Activated T-cell treated with anti-CD3 and anti-CD28 coated beads for 48 hours (primary cell): ENCODE results near the gene FIG4.
"Not testable (repeated sequence)": the region's sequence is repeated elsewhere in the genome, so short reads cannot be mapped to it uniquely, and the experiment has no call there.

ENCODE experiments used
- DNase-seq: peaks from one replicate; pipeline ENCODE4 v3.0.0-alpha.2; 2020; ENCODE audit warnings: low read depth

The FIG4 gene

DNA sequence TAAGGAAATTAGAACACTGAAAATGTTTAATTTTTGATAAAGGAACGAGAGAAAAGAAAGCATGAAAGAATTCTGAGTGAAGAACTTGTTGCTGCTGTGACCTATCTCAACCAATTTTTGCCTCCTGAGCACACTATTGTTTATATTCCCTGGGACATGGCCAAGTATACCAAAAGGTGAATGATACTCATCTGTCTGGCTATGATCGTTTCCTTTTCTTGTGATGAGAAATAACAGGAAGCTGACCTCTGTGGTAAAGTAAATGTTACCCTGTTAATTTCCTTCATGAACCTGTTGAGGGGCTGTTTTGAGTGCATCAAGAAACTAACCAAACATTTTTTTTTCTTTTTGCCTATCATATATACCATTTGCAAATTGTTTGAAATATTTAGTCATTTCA, 69.1 kb downstream of the FIG4 start:
- DNase-seq = no peak

- DNase-seq = no peak
Measured at GRCh38 chr6:109762166-109762565, 71.1 kb downstream of the FIG4 start.

DNA sequence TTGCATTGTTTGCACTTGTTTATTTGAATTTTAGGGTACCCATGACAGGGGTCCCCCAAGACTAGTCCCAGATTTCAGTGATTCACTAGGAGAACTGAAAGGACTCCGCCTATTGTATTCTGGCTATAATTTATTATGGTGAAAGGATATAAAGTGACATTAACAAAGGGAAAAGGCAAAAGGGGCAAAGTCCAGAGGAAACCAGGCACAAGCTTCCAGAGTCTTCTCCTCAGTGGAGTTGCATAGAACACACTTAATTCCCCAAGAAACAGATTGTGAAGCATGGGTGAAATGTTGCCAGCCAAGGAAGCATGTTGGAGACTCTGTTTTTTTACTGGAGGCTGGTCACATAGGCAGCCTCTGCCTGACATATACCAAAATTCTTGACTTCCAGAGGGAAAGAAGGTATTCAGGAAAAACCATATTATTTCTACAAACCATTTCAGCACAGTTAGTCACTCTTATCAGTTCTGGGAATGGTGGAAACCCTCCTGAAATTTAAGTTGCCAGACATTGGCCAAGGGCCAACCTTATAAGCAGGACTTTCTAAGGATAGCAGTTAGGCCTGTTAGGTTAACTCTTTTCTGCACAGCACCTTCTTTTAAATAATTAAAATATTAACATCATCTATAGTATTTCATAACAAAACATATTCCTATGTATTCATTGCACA, 71.8 kb downstream of the FIG4 start:
- DNase-seq = no peak

DNA sequence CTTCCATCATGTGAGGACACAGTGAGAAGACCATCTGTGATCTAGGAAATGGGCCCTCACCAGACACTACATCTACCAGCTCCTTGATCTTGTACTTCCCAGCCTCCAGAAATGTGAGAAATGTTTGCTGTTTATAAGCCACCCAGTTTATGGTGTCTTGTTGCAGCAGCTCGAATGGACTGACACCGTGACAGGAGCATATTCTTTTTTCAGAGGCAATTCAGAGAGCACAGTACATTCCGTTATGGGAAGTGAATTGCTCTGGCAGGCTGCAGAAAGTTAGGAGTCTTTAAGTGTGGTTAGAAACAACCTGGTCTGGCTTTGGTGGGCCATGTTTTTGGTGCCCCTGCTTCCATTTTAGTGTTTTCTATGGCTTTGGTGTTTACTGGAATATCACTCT, 75.1 kb downstream of the FIG4 start:
- DNase-seq = no peak

DNA sequence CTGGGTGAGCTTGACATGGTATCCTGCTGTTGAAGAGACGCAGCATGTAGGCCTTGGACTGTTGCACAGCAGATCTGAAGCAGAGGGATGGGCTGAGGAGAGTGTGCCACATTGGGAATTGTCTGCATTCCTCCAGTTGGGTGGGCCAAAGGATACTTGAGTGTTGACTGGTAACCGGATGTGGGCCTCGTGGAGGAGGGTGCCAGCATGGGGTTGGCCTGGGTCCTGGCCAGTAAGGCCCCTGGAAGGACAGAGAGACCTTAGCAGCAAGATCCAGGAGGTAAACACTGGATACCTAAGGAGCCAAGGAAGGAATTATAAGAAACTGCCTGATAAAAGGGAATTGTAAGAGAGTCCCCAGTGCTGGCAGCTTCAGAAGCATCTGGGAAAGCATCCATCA, 76.9 kb downstream of the FIG4 start:
- DNase-seq = no peak

DNA sequence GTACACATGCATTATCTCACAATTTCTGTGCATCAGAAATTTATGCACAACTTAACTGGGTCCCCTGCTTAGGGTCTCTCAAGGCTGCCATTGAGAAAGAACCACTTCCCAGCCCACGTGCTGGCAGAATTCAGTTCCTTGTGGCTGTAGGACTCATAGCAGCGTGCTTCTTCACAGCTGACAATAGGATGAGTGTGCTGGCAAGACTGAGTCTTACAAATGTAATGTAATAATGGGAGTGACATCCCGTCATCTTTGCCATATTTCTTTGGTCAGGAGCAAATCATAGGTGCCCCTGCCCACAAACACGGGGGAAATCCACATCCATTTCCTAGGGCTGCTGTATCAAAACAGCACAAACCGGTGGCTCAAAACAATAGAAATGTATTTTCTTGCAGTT, 77.4 kb downstream of the FIG4 start:
- no peak for DNase-seq

DNA sequence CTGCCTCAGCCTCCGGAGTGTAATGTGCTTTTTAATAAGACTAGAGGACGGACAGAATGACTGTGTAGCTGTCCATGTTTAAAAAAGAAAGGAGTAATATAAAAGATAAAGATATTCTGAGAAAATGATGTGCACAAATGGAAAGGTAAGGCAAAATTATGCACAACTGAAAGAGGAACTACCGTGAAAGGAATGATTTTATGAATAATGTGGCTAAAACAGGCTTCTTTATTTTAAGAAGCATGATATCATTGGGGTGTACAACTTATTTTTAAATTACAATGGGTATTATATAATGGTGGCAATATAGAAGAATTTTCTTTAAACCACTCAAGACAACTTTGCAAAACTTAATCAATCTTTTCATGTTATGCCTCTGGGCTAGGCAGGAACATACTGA, 78.1 kb downstream of the FIG4 start:
- DNase-seq = no peak

DNA sequence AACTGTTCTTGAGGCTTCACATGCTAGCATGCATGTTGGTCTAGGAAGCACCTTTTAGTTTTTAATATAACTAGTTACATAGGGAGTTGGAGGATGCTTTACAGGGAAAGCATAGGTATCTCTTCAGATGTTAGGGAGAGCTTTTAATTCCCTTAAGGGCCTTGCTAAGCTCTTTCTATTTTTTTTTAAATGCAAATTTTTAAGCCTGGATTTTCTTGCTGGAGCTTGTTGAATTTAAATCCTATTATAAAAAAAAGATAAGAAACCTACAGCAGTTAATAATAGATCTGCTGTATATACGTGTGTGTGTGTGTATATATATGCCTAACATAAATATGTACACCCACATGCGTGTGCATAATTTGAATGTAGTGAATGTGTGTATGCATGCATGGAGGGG, 79.0 kb downstream of the FIG4 start:
- DNase-seq = no peak

GRCh38 chr6:109770779-109771178, 79.7 kb downstream of the FIG4 start:
- DNase-seq = no peak

DNA sequence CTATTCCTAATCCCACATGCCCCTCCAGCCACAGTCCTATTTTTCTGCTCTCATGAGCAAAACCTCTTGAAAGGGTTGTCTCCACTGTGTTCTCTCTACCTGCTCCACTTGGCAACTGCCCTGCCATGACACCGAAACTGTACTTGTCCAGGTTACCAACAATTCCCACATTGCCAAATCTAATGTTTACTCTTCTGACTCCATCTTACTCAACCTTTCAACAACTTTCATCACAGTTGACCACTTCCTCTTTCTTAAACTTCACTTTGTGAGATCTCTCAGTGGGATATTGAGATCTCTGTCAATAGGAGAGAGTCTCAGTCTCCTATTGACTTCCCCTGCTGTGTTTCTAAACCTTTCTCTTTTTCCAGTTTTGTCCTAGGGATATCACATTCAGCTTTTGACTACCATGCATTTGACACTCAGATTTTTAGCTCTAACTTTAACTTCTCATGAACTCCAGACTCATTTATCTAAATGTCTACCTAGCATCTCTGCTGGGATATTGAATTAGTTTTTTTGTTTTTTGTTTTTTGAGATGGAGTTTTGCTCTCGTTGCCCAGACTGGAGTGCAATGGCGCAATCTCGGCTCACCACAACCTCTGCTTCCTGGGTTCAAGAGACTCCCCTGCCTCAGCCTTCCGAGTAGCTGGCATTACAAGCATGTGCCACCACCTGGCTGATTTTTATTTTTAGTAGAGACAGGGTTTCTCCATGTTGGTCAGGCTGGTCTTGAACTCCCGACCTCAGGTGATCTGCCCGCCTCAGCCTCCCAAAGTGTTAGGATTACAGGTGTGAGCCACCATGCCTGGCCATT, 81.1 kb downstream of the FIG4 start:
- not testable (repeated sequence) for DNase-seq

- DNase-seq = no peak
Measured at GRCh38 chr6:109772883-109773431, 81.9 kb downstream of the FIG4 start.

DNA sequence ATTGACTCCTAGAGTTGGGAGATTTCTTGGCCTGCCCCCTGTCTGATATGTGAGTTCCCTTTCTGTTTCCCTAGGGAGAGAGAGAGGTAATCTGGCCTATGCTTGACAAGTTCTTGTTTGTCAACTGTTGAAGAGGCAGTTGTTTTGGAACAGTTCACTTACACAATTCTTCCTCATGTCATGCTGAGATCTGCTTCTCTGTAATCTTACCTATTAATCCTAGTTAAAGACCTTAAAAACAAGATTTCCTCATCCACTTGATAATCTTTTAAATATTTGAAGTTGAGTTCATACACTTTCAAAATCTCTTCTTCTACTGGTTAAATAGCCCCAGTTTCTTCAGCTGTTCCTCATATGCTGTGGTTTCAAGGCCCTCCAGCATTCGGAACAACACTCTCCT, 89.9 kb downstream of the FIG4 start:
- no peak for DNase-seq

GRCh38 chr6:109782491-109782999, 91.4 kb downstream of the FIG4 start:
- DNase-seq = no peak

GRCh38 chr6:109783250-109783986, 92.3 kb downstream of the FIG4 start:
- DNase-seq = no peak

DNA sequence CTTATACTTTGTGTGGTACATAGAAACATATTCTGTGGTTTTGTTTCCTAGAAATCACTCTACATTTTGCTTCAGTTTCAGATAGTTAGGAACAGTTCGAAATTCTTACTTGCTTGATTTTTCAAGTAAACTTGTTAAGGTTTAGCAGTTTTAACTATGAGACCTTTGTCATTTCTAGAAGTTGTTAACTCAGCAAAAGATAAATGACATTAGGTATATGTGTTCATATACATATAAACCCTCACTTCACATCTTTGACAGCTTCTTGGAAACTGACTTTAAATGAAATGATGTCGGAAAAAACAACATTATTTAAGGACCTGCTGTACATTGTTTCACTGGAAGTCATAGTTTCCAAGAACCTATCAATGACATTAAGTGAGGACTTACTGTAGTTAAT, 96.2 kb downstream of the FIG4 start:
- DNase-seq = no peak

- DNase-seq = no peak
Measured at GRCh38 chr6:109788687-109789086, 97.6 kb downstream of the FIG4 start.

- no peak for DNase-seq
Measured at GRCh38 chr6:109790131-109790530, 99.0 kb downstream of the FIG4 start.

DNA sequence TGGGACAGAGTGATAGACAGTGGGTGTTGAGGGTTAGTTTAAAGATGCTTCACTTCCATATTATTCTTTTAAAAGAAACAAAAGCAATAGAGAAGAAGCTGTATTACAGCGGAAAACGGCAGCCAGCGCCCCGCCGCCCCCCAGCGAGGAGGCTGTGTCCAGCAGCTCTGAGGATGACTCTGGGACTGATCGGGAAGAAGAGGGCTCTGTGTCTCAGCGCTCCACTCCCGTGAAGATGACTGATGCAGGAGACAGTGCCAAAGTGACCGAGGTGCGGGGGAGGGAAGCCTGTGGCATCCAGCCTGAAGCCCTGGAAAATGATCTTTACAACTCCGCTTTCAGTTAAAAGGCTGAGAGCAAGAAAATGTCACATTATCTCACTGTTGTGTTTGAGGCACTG, 100.2 kb downstream of the FIG4 start:
- DNase-seq = no peak

DNA sequence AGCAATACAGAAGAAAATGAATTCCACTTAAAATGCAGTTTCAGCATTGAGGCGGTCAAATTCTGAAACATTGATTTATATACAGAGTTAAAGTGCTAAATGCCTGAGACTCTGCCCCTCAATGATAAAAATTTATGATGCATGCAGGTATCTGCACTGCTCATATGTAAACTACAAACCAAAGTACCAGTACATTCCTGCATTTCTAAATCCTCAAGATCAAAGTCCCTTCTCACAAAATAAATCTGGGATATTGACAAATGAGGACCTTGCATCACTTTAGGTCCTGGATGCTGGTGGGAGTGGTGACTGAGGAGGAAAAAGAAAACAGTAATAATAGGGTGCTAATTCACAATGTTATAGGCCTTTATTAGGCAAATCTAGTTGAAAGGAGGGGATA, 101.9 kb downstream of the FIG4 start:
- DNase-seq = no peak

- peak; percentile 2 for DNase-seq
Measured at GRCh38 chr6:109793792-109794191, 102.7 kb downstream of the FIG4 start.

GRCh38 chr6:109794201-109794923, 103.3 kb downstream of the FIG4 start:
- DNase-seq = no peak

GRCh38 chr6:109795994-109796555, 105.0 kb downstream of the FIG4 start:
- no peak for DNase-seq
